Stimulated activated CD4-positive, alpha-beta T cell treated with anti-CD3 and anti-CD28 coated beads, Interleukin-1b, Interleukin-23, amount 100 ng/mL, for 1 hour (primary cell): Measurements from ENCODE around the gene CDC42SE1.

Source experiments
- DNase-seq, 2 donors: peaks; one replicate each; pipeline ENCODE4 v3.0.0-alpha.2; 2020; ENCODE audit warnings: low read depth in 2 of 2

CDC42SE1 gene

DNA sequence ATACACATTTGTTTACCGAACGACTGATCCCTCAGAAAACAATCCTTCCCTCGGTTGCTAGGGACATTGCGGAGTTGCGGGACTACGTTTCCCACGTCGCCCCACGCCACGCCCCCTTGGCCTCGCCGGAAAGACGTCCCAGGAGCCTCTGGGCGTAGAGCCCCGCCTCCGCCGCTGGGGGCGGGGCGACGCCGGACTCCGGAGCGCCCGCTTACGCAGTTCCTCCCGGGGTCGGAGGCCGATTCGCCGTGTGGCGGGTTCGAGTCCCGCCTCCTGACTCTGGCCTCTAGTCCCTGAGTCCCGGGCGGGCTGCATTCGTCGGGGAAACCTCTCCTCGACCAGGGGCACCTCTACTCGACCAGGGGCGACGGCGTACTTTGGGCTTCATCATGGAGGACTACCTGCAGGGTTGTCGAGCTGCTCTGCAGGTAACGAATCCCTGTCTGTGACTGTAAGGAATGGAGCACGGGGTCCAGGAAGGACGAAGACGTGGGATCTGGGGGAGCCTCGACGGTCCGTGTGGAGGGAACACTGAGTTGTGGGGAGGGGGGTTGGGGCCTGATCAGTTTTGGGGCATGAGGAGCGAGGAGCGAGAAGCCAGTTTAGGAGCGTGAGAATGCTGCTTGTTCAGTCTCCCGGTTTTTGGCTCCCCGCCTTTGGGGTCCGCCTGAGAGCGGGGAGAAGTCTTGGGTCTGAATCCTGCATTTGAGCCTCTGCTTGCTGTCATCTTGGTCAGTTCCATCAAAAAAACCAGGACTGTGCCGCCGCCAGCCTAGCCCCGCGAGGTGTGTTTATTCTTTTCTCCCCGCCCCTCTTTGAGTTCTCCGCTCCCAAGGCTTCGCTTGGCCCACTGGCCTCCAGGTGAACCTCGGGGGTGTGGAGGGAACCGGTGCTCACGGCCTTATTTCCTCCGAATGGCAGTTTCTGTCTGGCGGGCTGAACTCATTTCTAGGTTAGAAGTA is 50.9 kb downstream of the CDC42SE1 start, which contains the start of gene PRUNE1:
Gene PRUNE1, plus strand, starts transcription at position 206 of the 962 bp plus-strand sequence. Its CDS starts 184 bp downstream, at position 390.
- peak; percentile 92 to 94 for DNase-seq

DNA sequence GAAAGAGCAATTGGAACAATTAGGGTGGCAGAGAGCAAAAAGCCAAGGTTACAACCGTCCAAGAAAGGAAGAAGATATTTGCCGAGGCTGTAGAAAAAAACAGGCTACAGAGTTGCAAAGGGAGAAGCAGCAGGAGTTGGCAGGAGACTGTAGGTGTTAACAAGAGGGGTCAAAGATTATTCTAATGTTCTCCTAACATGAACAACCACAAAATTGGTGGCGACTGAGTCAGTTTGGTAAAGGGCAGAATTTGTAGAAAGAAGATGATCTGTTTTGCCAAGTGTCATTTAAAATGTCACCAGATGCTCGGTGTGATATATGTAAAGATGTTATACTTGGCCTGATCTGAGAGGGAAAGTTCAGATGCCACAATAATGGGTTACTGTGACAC is 51.6 kb downstream of the CDC42SE1 start:
- no peak for DNase-seq

DNA sequence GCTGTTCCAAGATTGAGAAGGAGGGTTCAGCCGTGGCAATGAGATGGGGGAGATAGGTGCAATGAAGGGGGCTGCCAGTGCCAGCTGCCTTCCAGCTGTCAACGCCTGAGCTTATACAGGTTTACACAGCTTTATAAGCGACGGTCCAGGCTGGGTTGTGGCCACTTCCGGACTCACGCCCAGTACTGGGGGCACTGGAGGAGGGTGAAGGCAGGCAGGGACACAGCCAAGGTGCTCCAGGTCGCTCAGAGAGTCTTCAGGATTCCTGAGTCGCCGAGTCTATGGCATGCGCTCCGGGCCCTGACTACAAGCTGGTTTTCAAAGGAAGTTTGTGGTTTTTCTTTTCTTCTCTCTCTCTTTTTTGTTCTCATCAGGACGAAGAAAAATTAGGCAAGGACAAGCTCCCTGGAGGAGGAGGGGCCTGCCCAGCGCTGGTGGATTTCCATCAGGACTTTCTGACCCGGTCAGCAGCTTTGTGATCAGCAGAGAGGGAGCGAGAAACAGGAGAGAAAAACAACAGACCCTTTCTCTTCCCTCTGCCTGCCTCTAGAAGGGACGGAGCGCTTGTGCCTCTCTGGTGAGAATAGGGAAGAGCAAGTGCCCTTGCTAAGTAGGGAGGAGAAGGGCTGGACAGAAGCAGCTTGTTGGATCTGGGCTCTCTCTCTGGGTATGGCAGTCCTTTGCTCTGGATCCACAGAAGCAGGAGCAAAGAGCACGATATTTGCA is 52.9 kb downstream of the CDC42SE1 start, which contains the start of gene MINDY1:
Gene MINDY1, minus strand, starts transcription at position 576 of the 726 bp plus-strand sequence. CDS start 4,285 bp downstream, outside the sequence.
- no peak for DNase-seq

DNA sequence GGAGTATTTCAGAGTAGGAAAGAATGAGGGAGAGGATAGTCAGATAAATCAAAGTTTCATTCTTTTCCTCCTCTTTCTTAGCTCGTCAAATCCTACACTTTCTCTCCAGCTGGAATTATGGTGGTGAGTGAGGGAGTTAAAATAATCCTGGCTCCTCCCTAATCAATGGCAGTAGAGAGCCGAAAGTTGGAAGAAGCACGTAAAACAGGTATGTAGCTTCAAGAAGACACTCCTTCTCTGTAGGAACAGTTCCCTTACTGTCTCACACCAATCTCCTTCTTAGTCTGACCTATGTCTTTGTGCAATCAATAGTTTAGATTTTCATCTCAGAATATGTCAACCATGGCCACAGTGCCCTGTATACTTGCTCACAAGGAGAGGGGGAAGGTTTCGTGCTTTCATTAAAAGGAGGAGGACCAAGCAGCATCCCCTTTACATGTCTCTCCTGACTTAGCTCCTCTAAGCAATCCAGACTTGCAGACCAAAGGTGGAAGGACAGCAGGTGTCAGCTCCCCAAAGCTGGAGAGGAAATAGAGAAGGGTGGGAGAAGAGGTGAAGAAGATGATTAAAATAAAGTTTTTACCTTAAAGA is 53.6 kb downstream of the CDC42SE1 start:
- DNase-seq, result no peak

DNA sequence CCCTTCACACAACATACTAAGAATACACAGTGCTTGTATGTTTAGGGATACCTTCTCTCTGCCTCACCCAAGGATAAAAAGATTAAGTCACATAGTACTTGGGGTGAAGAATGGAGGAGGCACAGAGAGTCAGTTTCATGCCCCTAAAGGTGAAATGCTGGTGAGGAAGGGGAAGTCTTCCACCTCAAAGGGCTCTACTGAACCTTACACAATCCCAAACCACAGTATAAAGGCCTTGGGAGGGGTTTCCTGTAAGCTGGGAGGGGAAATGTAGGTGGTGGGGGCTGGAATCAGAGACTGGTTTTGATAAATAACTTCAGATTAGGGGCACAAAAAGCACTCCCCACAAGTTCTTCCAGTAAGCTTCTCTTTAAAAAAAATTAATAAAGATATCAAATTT is 56.2 kb downstream of the CDC42SE1 start:
- no peak for DNase-seq

DNA sequence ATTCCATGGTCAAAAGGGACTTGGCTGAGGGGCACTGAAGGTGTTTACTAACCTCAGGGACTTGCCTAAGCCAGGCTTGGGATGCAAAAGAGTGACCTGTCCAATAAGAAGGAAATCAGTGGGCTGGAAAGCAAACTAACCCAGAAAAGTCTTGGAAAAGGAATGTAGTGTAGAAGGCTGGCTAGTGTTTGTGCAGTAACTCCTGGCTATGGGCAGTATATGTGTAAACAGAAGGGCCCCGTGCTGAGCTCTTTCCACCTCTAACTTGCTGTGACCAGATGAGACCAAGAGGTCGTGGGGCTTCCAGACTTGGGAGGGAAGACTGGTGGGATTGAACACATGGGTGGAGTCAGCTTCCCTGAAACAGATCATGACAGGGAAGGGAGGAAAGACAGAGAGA is 56.8 kb downstream of the CDC42SE1 start:
- no peak for DNase-seq

DNA sequence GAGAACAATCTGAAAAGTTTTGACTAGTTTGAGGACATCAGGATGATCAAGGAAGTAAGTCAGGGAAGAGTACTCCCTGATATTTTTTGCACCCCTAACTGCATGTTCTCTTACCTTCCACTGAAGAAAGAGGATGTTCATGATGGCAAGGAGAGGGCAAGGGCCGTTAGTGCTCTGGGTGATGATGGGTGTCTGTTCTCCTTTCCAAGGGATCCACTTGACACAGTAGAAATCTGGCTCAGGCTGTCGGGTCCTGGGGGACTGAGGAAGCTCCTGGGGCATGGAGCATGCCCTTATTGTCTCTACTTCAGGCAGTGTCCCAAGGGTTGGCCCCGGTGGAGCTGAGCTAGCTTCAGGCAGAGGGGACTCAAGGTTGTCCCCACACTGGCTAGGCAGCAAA is 57.4 kb downstream of the CDC42SE1 start:
- no peak for DNase-seq

DNA sequence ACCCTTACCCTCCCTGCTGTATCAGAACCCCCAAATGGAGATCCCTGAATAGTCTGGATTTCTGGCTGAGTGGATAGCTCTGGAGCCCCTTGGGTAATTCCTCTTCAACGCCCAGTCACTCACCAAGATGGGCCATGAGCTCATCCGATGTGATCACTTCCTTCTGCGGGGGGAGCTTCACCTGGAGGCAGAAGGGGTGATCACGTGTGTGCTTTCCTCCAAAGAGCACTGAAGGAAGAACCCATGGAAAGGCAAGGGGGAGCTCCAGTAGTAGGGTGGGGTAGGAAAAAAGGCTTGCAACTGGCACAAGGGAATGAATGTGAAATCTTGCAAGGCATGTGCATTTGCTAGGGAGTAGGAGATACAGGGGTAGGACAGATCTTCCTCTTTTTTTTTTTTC is 57.8 kb downstream of the CDC42SE1 start:
- DNase-seq, result no peak
